ENCODE measurements around the gene DNAJB2. TPM values are rescaled to one million over a fixed set of nuclear protein-coding genes. Genes with fewer than 3 reads are reported as not detected.
"Not testable (repeated sequence)": the region's sequence is repeated elsewhere in the genome, so short reads cannot be mapped to it uniquely, and the experiment has no call there.

The DNAJB2 gene
- total RNA-seq, 2 donors from 2014 or later: 155 to 163 TPM

DNA sequence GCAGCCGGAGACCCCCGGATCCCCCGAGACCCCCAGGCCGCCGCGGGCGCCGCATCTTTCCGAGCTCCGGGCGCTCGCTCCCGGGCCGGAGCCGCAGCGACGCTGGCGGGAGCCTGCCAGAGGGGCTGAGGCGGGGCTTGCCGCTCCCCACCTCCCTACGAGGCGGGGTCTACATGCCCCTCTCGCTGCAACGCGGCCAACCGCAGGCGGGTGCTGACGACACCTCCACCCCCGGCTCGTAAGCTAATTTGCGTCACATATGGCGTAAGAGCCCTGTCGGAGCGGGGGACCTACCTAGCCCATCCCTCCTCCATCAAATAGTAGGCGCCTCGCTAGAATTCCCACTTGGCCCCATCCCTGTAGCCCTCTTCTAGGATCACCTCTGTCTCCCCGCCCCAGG is 30.1 kb downstream of the DNAJB2 start, which contains the start of gene PTPRN:
Gene PTPRN (minus strand): TSS at position 124 of the 400 bp plus-strand sequence. CDS start 69 bp downstream, at position 55.
- no peak within 1 kb of the TSS for H3K4me3 ChIP-seq
- no peak for DNase-seq (ENCODE audit: low spot score)
- 1% methylated on average over 21 of the region's 37 CpGs for WGBS

DNA sequence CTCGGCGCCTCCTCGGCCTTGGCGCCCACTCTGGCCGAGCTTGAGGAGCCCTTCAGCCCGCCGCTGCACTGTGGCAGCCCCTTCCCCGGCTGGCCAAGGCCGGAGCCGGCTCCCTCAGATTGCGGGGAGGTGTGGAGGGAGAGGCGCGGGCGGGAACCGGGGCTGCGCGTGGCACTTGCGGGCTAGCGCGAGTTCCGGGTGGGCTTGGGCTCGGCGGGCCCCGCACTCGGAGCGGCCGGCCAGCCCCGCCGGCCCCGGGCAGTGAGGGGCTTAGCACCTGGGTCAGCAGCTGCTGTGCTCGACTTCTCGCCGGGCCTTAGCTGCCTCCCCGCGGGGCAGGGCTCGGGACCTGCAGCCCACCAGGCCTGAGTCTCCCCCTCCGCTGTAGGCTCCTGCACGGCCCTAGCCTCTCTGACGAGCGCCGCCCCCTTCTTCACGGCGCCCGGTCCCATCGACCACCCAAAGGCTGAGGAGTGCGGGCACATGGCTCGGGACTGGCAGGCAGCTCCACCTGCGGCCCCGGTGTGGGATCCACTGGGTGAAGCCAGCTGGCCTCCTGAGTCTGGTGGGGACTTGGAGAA is 33.6 kb downstream of the DNAJB2 start:
- intact Hi-C loops (cut with DNase I); H3K27me3 ChIP-seq (replicated peaks; ENCODE audit: insufficient read depth); H3K27ac ChIP-seq; H3K36me3 ChIP-seq; H3K4me1 ChIP-seq (replicated peaks); H3K4me3 ChIP-seq; H3K9me3 ChIP-seq; DNase-seq (ENCODE audit: low spot score): not testable (repeated sequence)
- WGBS: 87% methylated on average over 49 of the region's 49 CpGs

More for the DNA sequence above, 30.1 kb downstream of the DNAJB2 start, which contains the start of gene PTPRN:
- TF ChIP-seq POLR2AphosphoS5 (IDR thresholded peaks at IDR 0.05) (no peak), POLR2A (IDR thresholded peaks at IDR 0.05) (no peak)
- TF ChIP-seq, protein P1, sequence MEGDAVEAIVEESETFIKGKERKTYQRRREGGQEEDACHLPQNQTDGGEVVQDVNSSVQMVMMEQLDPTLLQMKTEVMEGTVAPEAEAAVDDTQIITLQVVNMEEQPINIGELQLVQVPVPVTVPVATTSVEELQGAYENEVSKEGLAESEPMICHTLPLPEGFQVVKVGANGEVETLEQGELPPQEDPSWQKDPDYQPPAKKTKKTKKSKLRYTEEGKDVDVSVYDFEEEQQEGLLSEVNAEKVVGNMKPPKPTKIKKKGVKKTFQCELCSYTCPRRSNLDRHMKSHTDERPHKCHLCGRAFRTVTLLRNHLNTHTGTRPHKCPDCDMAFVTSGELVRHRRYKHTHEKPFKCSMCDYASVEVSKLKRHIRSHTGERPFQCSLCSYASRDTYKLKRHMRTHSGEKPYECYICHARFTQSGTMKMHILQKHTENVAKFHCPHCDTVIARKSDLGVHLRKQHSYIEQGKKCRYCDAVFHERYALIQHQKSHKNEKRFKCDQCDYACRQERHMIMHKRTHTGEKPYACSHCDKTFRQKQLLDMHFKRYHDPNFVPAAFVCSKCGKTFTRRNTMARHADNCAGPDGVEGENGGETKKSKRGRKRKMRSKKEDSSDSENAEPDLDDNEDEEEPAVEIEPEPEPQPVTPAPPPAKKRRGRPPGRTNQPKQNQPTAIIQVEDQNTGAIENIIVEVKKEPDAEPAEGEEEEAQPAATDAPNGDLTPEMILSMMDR (IDR thresholded peaks at IDR 0.05): no peak
- no peaks in the 10 kb centered on the region for H3K9me3 ChIP-seq
- H3K27ac ChIP-seq: no peak within 1 kb of the TSS
- no peaks in the 10 kb centered on the region for H3K4me1 ChIP-seq (replicated peaks)
- intact Hi-C loops (cut with DNase I): no loop called here
- H3K36me3 ChIP-seq: no peaks in the 10 kb centered on the region
- peaks cover 7% of the 10 kb centered on the region for H3K27me3 ChIP-seq (replicated peaks; ENCODE audit: insufficient read depth)

DNA sequence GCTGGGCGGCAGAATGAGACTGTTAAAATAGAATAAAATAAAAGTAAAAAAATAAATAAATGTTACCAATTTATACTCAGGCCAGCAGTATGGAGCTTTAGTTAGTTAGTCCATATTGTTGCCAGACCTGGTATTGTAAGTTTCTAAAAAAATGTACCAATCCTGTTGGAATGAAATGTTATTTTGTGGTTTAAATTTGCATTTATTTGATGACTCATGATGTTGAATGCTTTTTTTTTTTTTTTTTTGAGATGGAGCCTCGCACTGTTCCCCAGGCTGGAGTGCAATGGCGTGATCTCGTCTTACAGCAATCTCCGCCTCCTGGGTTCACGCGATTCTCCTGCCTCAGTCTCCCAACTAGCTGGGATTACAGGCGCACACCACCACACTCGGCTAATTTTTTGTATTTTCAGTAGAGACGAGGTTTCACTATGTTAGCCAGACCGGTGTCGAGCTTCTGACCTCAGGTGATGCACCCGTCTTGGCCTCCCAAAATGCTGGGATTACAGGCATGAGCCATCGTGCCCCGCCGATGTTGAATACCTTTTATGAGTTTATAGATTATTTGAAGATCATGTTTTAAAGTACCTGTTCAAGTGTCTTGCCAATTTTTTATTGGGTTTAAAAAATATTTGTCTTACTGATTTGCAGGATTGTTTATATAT is 35.8 kb downstream of the DNAJB2 start:
- WGBS: 86% methylated on average over 16 of the region's 16 CpGs
- no peak for DNase-seq (ENCODE audit: low spot score)
- H3K9me3 ChIP-seq: no peaks in the 10 kb centered on the region
- TF ChIP-seq POLR2AphosphoS5 (IDR thresholded peaks at IDR 0.05) (no peak), POLR2A (IDR thresholded peaks at IDR 0.05) (no peak)
- TF ChIP-seq, protein P1 (IDR thresholded peaks at IDR 0.05): no peak
- no peak overlapping the region for H3K4me3 ChIP-seq
- H3K4me1 ChIP-seq (replicated peaks): no peaks in the 10 kb centered on the region
- no peak overlapping the region for H3K27ac ChIP-seq
- intact Hi-C loops (cut with DNase I): no loop called here
- peaks cover 1% of the 10 kb centered on the region for H3K27me3 ChIP-seq (replicated peaks; ENCODE audit: insufficient read depth)
- no peaks in the 10 kb centered on the region for H3K36me3 ChIP-seq

DNA sequence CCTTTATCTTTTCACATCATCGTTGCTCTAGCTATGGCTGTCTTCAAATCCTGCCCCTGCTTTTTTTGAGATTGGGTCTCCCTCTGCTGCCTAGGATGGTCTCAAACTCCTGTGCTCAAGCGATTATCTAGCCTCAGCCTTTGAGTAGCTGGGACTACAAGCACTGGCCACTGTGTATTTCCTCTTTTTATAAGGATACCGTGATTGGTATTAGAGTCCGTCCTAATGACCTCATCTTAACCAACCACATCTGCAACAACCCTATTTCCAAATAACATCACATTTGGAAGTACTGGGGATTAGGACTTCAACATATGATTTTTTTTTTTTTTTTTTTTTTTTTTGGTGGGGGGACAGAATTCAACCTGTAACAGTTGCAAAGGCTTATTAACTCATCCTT is 44.3 kb downstream of the DNAJB2 start:
- intact Hi-C loops (cut with DNase I): no loop called here

DNA sequence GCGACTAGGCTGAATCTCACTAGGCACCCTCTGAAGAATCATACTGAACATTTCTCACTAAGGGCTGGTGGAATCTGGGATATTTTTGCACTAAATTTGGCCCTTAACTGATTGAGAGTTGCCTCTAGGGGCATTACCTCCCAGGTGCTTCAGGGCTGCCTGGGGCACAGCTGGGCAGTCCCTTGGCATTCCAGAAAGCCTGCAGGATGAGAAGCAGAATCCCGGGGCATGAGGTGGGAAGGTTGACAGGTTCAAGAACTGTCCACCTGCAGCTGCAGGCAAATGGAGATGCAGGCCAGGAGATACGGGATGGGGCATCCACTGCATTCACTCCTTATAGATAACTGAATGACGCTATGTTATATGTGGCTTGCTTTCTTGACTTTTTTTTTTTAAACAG is 46.0 kb downstream of the DNAJB2 start:
- Histone ChIP-seq H3K27ac (no peak overlapping the region), H3K4me3 (no peak overlapping the region), H3K9me3 (no peaks in the 10 kb centered on the region), H3K36me3 (no peaks in the 10 kb centered on the region), H3K4me1 (replicated peaks) (no peaks in the 10 kb centered on the region), H3K27me3 (replicated peaks; ENCODE audit: insufficient read depth) (no peaks in the 10 kb centered on the region)
- DNase-seq (ENCODE audit: low spot score): no peak
- intact Hi-C loops (cut with DNase I): no loop called here
- WGBS: 83% methylated on average over 4 of the region's 4 CpGs
- TF ChIP-seq POLR2A (IDR thresholded peaks at IDR 0.05) (no peak), POLR2AphosphoS5 (IDR thresholded peaks at IDR 0.05) (no peak)
- TF ChIP-seq, protein P1 (IDR thresholded peaks at IDR 0.05): no peak

More for the DNA sequence above, 44.3 kb downstream of the DNAJB2 start:
- no peaks in the 10 kb centered on the region for H3K9me3 ChIP-seq
- H3K27me3 ChIP-seq (replicated peaks; ENCODE audit: insufficient read depth): no peaks in the 10 kb centered on the region
- WGBS: 69% methylated on average over 4 of the region's 4 CpGs
- DNase-seq (ENCODE audit: low spot score): no peak
- no peaks in the 10 kb centered on the region for H3K4me1 ChIP-seq (replicated peaks)
- no peak for TF ChIP-seq POLR2AphosphoS5 (IDR thresholded peaks at IDR 0.05)
- TF ChIP-seq, protein P1 (IDR thresholded peaks at IDR 0.05): no peak
- TF ChIP-seq POLR2A (IDR thresholded peaks at IDR 0.05): no peak
- no peaks in the 10 kb centered on the region for H3K36me3 ChIP-seq
- no peak overlapping the region for H3K27ac ChIP-seq
- no peak overlapping the region for H3K4me3 ChIP-seq

Data from prostate gland (tissue), 2 donors.